Mononuclear cell (primary cell): ENCODE data around the gene PTPRCAP. TPM values are rescaled to one million over a fixed set of nuclear protein-coding genes. Genes with fewer than 3 reads are reported as not detected.

Experiments used
- H3K27me3 ChIP-seq: 2 replicates; pipeline ENCODE4 v1.6.0; 2011; ENCODE audit warnings: low read length, control low read depth; ENCODE audit not compliant: insufficient read depth
- H3K4me1 ChIP-seq: 2 replicates; pipeline ENCODE4 v1.5.1; 2011; ENCODE audit warnings: mild to moderate bottlenecking, low read length, control low read depth; ENCODE audit not compliant: insufficient read depth
- H3K4me3 ChIP-seq: 2 replicates; pipeline ENCODE4 v1.5.1; 2011; ENCODE audit warnings: mild to moderate bottlenecking, low read length, moderate library complexity
- H3K9me3 ChIP-seq: 2 replicates; pipeline ENCODE4 v1.5.1; 2011; ENCODE audit warnings: low read depth, mild to moderate bottlenecking, control low read depth, low read length
- total RNA-seq: library from RNA; depleted of rRNA; stranded (reverse); fragments of >200 nt; gene quantifications from one replicate; pipeline ENCODE4 v1.2.3, GENCODE V29; 2012

Gene PTPRCAP
- total RNA-seq, 1 donor, result 137 TPM

GRCh38 chr11:67415501-67416304, 21.8 kb downstream of the PTPRCAP start, which contains the start of gene CARNS1:
TSS of gene CARNS1 (plus strand) at chr11:67415678. CDS start at chr11:67416200, 522 bp downstream.
- no peaks in the 10 kb centered on the region for H3K9me3 ChIP-seq
- H3K27me3 ChIP-seq, result peaks cover 5% of the 10 kb centered on the region
- H3K4me1 ChIP-seq, result peaks cover 93% of the 10 kb centered on the region
- no peak within 1 kb of the TSS for H3K4me3 ChIP-seq

- Histone ChIP-seq H3K27me3 (peaks cover 5% of the 10 kb centered on the region), H3K4me1 (peaks cover 93% of the 10 kb centered on the region), H3K4me3 (no peak overlapping the region), H3K9me3 (no peaks in the 10 kb centered on the region)
Observed at GRCh38 chr11:67413266-67413849, 24.1 kb downstream of the PTPRCAP start.

DNA sequence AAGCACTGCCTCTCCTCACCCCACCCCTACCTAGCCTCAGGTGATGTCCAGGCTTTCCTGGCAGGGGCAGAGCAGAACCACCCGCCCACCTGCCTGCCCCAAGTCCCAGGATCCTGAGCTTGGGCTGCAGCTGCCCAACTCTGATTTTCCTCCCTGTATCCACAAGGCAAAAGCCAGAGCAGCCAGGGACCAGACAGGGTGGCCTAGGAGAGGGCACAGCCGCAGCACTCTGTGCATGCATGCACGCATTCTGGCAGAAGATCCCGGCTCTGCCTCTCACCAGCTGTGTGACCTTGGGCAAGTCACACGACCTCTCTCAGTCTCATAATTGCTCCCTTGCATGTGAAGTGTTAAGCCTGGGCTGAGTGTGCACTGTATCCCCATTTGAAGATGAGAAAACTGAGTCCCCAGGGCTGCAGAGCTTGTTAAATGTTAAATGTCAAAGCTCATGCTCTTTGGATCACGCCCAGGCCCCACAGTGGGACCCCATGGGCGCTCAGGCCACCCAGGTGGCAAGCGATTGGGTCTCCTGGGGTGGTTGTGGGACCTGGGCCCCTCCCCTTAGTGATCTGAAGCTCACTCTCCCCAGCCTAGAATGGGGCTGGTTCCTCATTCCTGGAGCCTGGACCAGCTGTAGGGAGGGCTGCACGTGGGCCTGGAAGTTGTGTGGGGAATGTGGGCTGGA, 24.8 kb downstream of the PTPRCAP start:
- H3K4me3 ChIP-seq, result no peak overlapping the region
- peaks cover 5% of the 10 kb centered on the region for H3K27me3 ChIP-seq
- H3K9me3 ChIP-seq, result no peaks in the 10 kb centered on the region
- H3K4me1 ChIP-seq, result peaks cover 93% of the 10 kb centered on the region

GRCh38 chr11:67411785-67412152, 25.7 kb downstream of the PTPRCAP start:
- H3K4me1 ChIP-seq, result peaks cover 93% of the 10 kb centered on the region
- no peak overlapping the region for H3K4me3 ChIP-seq
- peaks cover 5% of the 10 kb centered on the region for H3K27me3 ChIP-seq
- no peaks in the 10 kb centered on the region for H3K9me3 ChIP-seq

DNA sequence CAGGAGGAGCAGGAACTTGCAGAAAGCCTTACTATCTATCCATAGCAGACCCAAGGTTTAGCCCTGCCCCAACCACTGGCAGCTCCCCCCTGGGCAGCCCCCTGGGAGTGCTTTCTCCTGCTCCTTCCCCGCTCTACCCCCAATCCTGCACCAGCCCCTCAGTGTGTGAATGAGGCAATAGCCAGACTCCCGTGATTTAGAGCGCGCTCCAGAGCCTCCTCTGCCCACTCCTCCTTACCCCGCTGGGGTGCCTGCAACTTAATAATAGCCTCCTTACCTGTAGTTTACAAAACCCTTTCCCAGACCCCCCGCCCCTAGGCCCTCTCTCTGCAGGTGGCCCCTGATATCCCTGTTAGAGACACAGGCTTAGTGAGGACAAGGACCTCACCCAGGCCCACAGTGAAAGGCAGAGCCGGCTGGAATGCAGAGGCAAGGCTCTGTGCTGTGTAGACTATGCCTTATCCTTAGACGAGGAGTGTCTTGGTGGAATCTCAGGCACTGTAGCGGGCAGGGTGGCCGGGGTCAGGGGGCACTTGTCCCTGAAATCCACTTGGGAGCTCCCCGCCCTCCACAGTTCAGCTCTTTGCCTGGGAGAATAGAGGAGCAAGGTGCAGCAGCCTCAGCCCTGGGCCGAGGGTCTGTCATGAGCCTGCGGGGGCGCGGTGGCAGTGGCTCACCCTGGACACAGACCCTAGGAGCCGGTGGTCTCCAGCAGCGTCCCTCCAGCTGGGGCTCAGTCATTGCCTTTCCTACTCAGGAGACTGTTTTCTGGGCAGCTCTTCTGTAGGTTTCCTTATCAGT, 26.3 kb downstream of the PTPRCAP start:
- Histone ChIP-seq H3K27me3 (peaks cover 5% of the 10 kb centered on the region), H3K4me3 (no peak overlapping the region), H3K9me3 (no peaks in the 10 kb centered on the region), H3K4me1 (peaks cover 93% of the 10 kb centered on the region)

- no peaks in the 10 kb centered on the region for H3K9me3 ChIP-seq
- no peak overlapping the region for H3K4me3 ChIP-seq
- peaks cover 96% of the 10 kb centered on the region for H3K4me1 ChIP-seq
- peaks cover 5% of the 10 kb centered on the region for H3K27me3 ChIP-seq
Observed at GRCh38 chr11:67410369-67410831, 27.1 kb downstream of the PTPRCAP start.

GRCh38 chr11:67409781-67410368, 27.6 kb downstream of the PTPRCAP start:
- Histone ChIP-seq H3K27me3 (peaks cover 2% of the 10 kb centered on the region), H3K4me1 (peaks cover 98% of the 10 kb centered on the region), H3K4me3 (peak overlapping the region; percentile 36), H3K9me3 (no peaks in the 10 kb centered on the region)

GRCh38 chr11:67409261-67409666, 28.2 kb downstream of the PTPRCAP start:
- Histone ChIP-seq H3K4me1 (peaks cover 100% of the 10 kb centered on the region), H3K27me3 (no peaks in the 10 kb centered on the region), H3K9me3 (no peaks in the 10 kb centered on the region), H3K4me3 (peak overlapping the region; percentile 36)

DNA sequence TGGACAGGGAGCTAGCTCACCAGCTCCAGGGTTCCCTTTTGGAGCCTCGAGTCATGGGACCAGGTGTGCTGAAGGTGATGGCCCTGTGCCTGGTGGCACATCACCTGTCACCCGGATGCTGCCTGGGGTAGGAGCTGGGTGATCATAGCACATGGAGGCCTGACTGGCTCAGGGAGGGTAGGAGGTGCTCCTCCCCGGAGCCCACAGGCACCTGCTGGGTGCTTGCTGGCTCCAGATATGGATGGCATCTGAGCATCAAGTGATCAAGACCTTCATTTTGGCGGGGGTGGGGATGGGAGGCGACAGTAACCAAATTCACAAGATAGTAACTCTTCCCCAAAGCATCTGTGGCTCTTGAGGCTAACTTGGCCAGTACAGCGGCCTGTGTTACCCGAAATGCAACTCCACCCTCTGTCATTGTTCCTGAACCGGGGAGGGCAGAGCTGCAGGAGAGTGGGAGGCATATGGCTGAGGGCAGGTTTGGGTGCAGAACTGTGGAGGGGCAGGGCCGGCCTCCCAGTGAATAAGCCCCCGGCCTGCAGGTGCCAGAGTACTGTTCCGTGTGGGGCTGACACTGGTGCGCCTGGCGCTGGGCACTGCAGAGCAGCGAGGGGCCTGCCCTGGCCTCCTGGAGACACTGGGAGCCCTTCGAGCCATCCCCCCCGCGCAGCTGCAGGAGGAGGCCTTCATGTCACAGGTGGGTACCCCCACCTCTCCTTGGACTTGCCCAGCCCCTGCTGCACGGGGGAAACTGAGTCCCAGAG, 28.9 kb downstream of the PTPRCAP start:
- no peaks in the 10 kb centered on the region for H3K9me3 ChIP-seq
- H3K4me1 ChIP-seq, result peaks cover 100% of the 10 kb centered on the region
- H3K27me3 ChIP-seq, result no peaks in the 10 kb centered on the region
- peak overlapping the region; percentile 36 for H3K4me3 ChIP-seq

- no peak overlapping the region for H3K4me3 ChIP-seq
Observed at GRCh38 chr11:67407688-67408163, 29.8 kb downstream of the PTPRCAP start.

DNA sequence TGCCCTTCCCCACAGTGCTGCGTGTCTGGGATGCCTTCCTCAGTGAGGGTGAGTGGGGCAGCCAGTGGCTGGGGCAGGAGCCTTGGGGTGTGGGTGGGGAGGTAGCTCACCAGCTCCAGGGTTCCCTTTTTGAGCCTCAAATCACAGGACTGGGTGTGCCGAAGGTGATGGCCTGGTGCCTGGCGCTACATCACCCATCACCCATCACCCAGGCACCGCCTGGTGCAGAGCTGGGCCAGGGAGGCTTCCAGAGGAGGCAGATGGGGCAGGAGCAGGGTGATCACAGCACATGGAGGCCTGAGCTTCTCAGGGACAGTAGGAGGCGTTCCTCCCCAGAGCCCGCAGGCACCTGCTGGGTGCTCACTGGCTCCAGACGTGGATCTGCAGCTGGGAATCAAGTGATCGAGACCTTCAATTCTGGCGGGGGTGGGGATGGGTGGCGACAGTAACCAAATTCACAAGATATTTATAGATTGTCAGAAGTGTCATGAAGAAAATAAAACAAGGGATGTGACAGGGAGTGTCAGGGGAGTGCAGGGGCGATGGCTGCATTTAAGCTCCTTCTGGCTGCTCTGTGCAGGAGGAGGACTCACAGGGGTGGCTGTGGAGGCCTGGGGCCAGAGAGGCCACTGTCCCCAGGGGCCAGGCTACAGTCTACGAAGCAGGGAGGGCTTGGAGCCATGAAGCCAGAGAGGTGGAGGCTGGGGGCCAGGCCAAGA, 30.4 kb downstream of the PTPRCAP start:
- peaks cover 100% of the 10 kb centered on the region for H3K4me1 ChIP-seq
- H3K9me3 ChIP-seq, result no peaks in the 10 kb centered on the region
- H3K27me3 ChIP-seq, result no peaks in the 10 kb centered on the region
- peak overlapping the region; percentile 8 for H3K4me3 ChIP-seq

More at GRCh38 chr11:67407688-67408163, 29.8 kb downstream of the PTPRCAP start:
- Histone ChIP-seq H3K4me1 (peaks cover 100% of the 10 kb centered on the region), H3K27me3 (no peaks in the 10 kb centered on the region), H3K9me3 (no peaks in the 10 kb centered on the region)

GRCh38 chr11:67406420-67406968, 31.0 kb downstream of the PTPRCAP start:
- Histone ChIP-seq H3K27me3 (no peaks in the 10 kb centered on the region), H3K4me3 (no peak overlapping the region), H3K9me3 (no peaks in the 10 kb centered on the region), H3K4me1 (peaks cover 96% of the 10 kb centered on the region)
